ENCODE results near the gene CRIM1.

The CRIM1 gene

DNA sequence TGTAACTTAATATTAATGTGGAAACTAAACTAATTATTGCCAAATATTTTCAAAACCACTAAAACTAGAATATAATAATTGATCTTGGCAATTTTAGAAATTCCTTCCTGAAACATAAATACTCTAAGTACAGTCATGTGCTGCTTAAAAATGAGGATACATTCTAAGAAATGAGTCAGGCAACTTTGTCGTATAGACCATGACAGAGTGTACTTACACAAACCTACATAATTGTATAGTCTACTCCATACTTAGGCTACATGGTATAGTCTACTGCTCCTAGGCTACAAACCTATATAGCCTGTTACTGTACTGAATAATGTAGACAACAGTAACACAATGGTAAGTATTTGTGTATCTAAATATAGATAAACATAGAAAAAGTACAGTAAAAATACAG lies 214.8 kb downstream of the CRIM1 start:
- no peak overlapping the region for H3K27ac ChIP-seq (replicated peaks; ENCODE audit: low read length)
- no CpG with 5 or more reads among the region's 1 CpG for WGBS, 2 donors (ENCODE audit: extremely low coverage in 2 of 2, insufficient read length in 2 of 2, insufficient replicate concordance in 1 of 2)
- peaks cover 4 to 67% of the 10 kb centered on the region in 2 donors for H3K36me3 ChIP-seq (replicated peaks in 1 of 2; ENCODE audit: control insufficient read depth in 2 of 2, insufficient read depth in 2 of 2, low read length in 2 of 2)

GRCh38 chr2:36572054-36572718 lies 216.6 kb downstream of the CRIM1 start:
- Histone ChIP-seq H2BK120ac (ENCODE audit: low read depth, low read length) (no peak overlapping the region), H4K8ac (ENCODE audit: low read depth, low read length) (no peak overlapping the region), H3K79me1 (ENCODE audit: low read depth, low read length) (no peaks in the 10 kb centered on the region), H3K4me1 (ENCODE audit: control insufficient read depth in 2 of 2, insufficient read depth in 1 of 2, low read depth in 1 of 2, low read length in 2 of 2) (peaks cover 1 to 6% of the 10 kb centered on the region in 2 donors), H3K4ac (ENCODE audit: low read length) (no peak overlapping the region), H2BK15ac (ENCODE audit: low read length) (no peak overlapping the region), H3K23ac (ENCODE audit: low read depth, low read length, poor library complexity) (no peak overlapping the region), H3K4me2 (ENCODE audit: insufficient read depth, low read length, poor library complexity, severe bottlenecking) (no peak overlapping the region), H3K18ac (ENCODE audit: low read length) (no peak overlapping the region), H3K36me3 (replicated peaks in 1 of 2; ENCODE audit: control insufficient read depth in 2 of 2, insufficient read depth in 2 of 2, low read length in 2 of 2) (peaks cover 0 to 65% of the 10 kb centered on the region in 2 donors), H3K4me3 (ENCODE audit: low read length in 2 of 2) (no peak overlapping the region), H3K27ac (replicated peaks; ENCODE audit: low read length) (no peak overlapping the region), H3K9ac (ENCODE audit: low read depth, low read length, poor library complexity) (no peak overlapping the region), H4K91ac (ENCODE audit: low read depth, low read length, poor library complexity) (no peak overlapping the region), H3K14ac (ENCODE audit: low read length) (no peak overlapping the region), H2AK5ac (ENCODE audit: low read depth, low read length) (no peak overlapping the region), H2BK5ac (ENCODE audit: low read length) (no peak overlapping the region), H3K9me3 (replicated peaks in 1 of 2; ENCODE audit: control insufficient read depth in 2 of 2, insufficient read depth in 1 of 2, low read depth in 1 of 2, low read length in 2 of 2) (no peaks in the 10 kb centered on the region), H2AFZ (ENCODE audit: low read length) (no peak overlapping the region), H3K27me3 (ENCODE audit: control insufficient read depth in 3 of 3, insufficient read depth in 3 of 3, low read depth in 1 of 3, low read length in 3 of 3) (no peaks in the 10 kb centered on the region), H2BK12ac (ENCODE audit: low read length) (no peak overlapping the region)
- no peak for DNase-seq (ENCODE audit: low spot score)
- WGBS, 2 donors (ENCODE audit: extremely low coverage in 2 of 2, insufficient read length in 2 of 2, insufficient replicate concordance in 1 of 2) = no CpG with 5 or more reads among the region's 3 CpGs

More for the DNA sequence above, 214.8 kb downstream of the CRIM1 start:
- H3K4ac ChIP-seq (ENCODE audit: low read length) = no peak overlapping the region
- H2AK5ac ChIP-seq (ENCODE audit: low read depth, low read length) = no peak overlapping the region
- no peak overlapping the region for H3K14ac ChIP-seq (ENCODE audit: low read length)
- no peaks in the 10 kb centered on the region for H3K79me1 ChIP-seq (ENCODE audit: low read depth, low read length)
- no peak overlapping the region for H2BK15ac ChIP-seq (ENCODE audit: low read length)
- no peak overlapping the region for H4K8ac ChIP-seq (ENCODE audit: low read depth, low read length)
- H3K4me3 ChIP-seq (ENCODE audit: low read length in 2 of 2) = no peak overlapping the region
- no peaks in the 10 kb centered on the region for H3K9me3 ChIP-seq (replicated peaks in 1 of 2; ENCODE audit: control insufficient read depth in 2 of 2, insufficient read depth in 1 of 2, low read depth in 1 of 2, low read length in 2 of 2)
- peaks cover 1 to 6% of the 10 kb centered on the region in 2 donors for H3K4me1 ChIP-seq (ENCODE audit: control insufficient read depth in 2 of 2, insufficient read depth in 1 of 2, low read depth in 1 of 2, low read length in 2 of 2)
- no peak for DNase-seq (ENCODE audit: low spot score)
- no peak overlapping the region for H3K4me2 ChIP-seq (ENCODE audit: insufficient read depth, low read length, poor library complexity, severe bottlenecking)
- H2BK5ac ChIP-seq (ENCODE audit: low read length) = no peak overlapping the region
- H3K9ac ChIP-seq (ENCODE audit: low read depth, low read length, poor library complexity) = no peak overlapping the region
- no peak overlapping the region for H3K23ac ChIP-seq (ENCODE audit: low read depth, low read length, poor library complexity)
- H3K27me3 ChIP-seq (ENCODE audit: control insufficient read depth in 3 of 3, insufficient read depth in 3 of 3, low read depth in 1 of 3, low read length in 3 of 3) = no peaks in the 10 kb centered on the region
- H2AFZ ChIP-seq (ENCODE audit: low read length) = no peak overlapping the region
- no peak overlapping the region for H4K91ac ChIP-seq (ENCODE audit: low read depth, low read length, poor library complexity)
- H3K18ac ChIP-seq (ENCODE audit: low read length) = no peak overlapping the region
- no peak overlapping the region for H2BK12ac ChIP-seq (ENCODE audit: low read length)
- H2BK120ac ChIP-seq (ENCODE audit: low read depth, low read length) = no peak overlapping the region

- Histone ChIP-seq H3K27ac (replicated peaks; ENCODE audit: low read length) (no peak overlapping the region), H2BK120ac (ENCODE audit: low read depth, low read length) (no peak overlapping the region), H3K9me3 (replicated peaks in 1 of 2; ENCODE audit: control insufficient read depth in 2 of 2, insufficient read depth in 1 of 2, low read depth in 1 of 2, low read length in 2 of 2) (no peaks in the 10 kb centered on the region), H3K79me1 (ENCODE audit: low read depth, low read length) (no peaks in the 10 kb centered on the region), H4K91ac (ENCODE audit: low read depth, low read length, poor library complexity) (no peak overlapping the region), H3K18ac (ENCODE audit: low read length) (no peak overlapping the region), H3K14ac (ENCODE audit: low read length) (no peak overlapping the region), H2BK12ac (ENCODE audit: low read length) (no peak overlapping the region), H2BK5ac (ENCODE audit: low read length) (no peak overlapping the region), H4K8ac (ENCODE audit: low read depth, low read length) (no peak overlapping the region), H3K4me3 (ENCODE audit: low read length in 2 of 2) (no peak overlapping the region), H3K36me3 (replicated peaks in 1 of 2; ENCODE audit: control insufficient read depth in 2 of 2, insufficient read depth in 2 of 2, low read length in 2 of 2) (peaks cover 0 to 70% of the 10 kb centered on the region in 2 donors), H3K27me3 (ENCODE audit: control insufficient read depth in 3 of 3, insufficient read depth in 3 of 3, low read depth in 1 of 3, low read length in 3 of 3) (no peaks in the 10 kb centered on the region), H2AK5ac (ENCODE audit: low read depth, low read length) (no peak overlapping the region), H3K9ac (ENCODE audit: low read depth, low read length, poor library complexity) (no peak overlapping the region), H3K4me1 (ENCODE audit: control insufficient read depth in 2 of 2, insufficient read depth in 1 of 2, low read depth in 1 of 2, low read length in 2 of 2) (peaks cover 1 to 6% of the 10 kb centered on the region in 2 donors), H3K23ac (ENCODE audit: low read depth, low read length, poor library complexity) (no peak overlapping the region), H2BK15ac (ENCODE audit: low read length) (no peak overlapping the region), H3K4me2 (ENCODE audit: insufficient read depth, low read length, poor library complexity, severe bottlenecking) (no peak overlapping the region), H2AFZ (ENCODE audit: low read length) (no peak overlapping the region), H3K4ac (ENCODE audit: low read length) (no peak overlapping the region)
- no peak for DNase-seq (ENCODE audit: low spot score)
- WGBS, 2 donors (ENCODE audit: extremely low coverage in 2 of 2, insufficient read length in 2 of 2, insufficient replicate concordance in 1 of 2) = no CpG with 5 or more reads among the region's 4 CpGs
Measured at GRCh38 chr2:36572719-36573059, 217.1 kb downstream of the CRIM1 start.

GRCh38 chr2:36573165-36573564 lies 217.6 kb downstream of the CRIM1 start:
- H3K4ac ChIP-seq (ENCODE audit: low read length) = no peak overlapping the region
- no peak overlapping the region for H2BK12ac ChIP-seq (ENCODE audit: low read length)
- H2BK5ac ChIP-seq (ENCODE audit: low read length) = no peak overlapping the region
- H3K27ac ChIP-seq (replicated peaks; ENCODE audit: low read length) = no peak overlapping the region
- peaks cover 1 to 6% of the 10 kb centered on the region in 2 donors for H3K4me1 ChIP-seq (ENCODE audit: control insufficient read depth in 2 of 2, insufficient read depth in 1 of 2, low read depth in 1 of 2, low read length in 2 of 2)
- no peak overlapping the region for H3K9ac ChIP-seq (ENCODE audit: low read depth, low read length, poor library complexity)
- no peaks in the 10 kb centered on the region for H3K9me3 ChIP-seq (replicated peaks in 1 of 2; ENCODE audit: control insufficient read depth in 2 of 2, insufficient read depth in 1 of 2, low read depth in 1 of 2, low read length in 2 of 2)
- no peak for DNase-seq (ENCODE audit: low spot score)
- H4K8ac ChIP-seq (ENCODE audit: low read depth, low read length) = no peak overlapping the region
- no peak overlapping the region for H2BK120ac ChIP-seq (ENCODE audit: low read depth, low read length)
- no CpG with 5 or more reads among the region's 1 CpG for WGBS, 2 donors (ENCODE audit: extremely low coverage in 2 of 2, insufficient read length in 2 of 2, insufficient replicate concordance in 1 of 2)
- no peak overlapping the region for H3K23ac ChIP-seq (ENCODE audit: low read depth, low read length, poor library complexity)
- peaks cover 0 to 75% of the 10 kb centered on the region in 2 donors for H3K36me3 ChIP-seq (replicated peaks in 1 of 2; ENCODE audit: control insufficient read depth in 2 of 2, insufficient read depth in 2 of 2, low read length in 2 of 2)
- H3K27me3 ChIP-seq (ENCODE audit: control insufficient read depth in 3 of 3, insufficient read depth in 3 of 3, low read depth in 1 of 3, low read length in 3 of 3) = no peaks in the 10 kb centered on the region
- no peak overlapping the region for H2BK15ac ChIP-seq (ENCODE audit: low read length)
- H3K4me2 ChIP-seq (ENCODE audit: insufficient read depth, low read length, poor library complexity, severe bottlenecking) = no peak overlapping the region
- no peak overlapping the region for H3K14ac ChIP-seq (ENCODE audit: low read length)
- no peaks in the 10 kb centered on the region for H3K79me1 ChIP-seq (ENCODE audit: low read depth, low read length)
- no peak overlapping the region for H2AFZ ChIP-seq (ENCODE audit: low read length)
- H3K18ac ChIP-seq (ENCODE audit: low read length) = no peak overlapping the region
- H3K4me3 ChIP-seq (ENCODE audit: low read length in 2 of 2) = no peak overlapping the region
- H2AK5ac ChIP-seq (ENCODE audit: low read depth, low read length) = no peak overlapping the region
- H4K91ac ChIP-seq (ENCODE audit: low read depth, low read length, poor library complexity) = no peak overlapping the region
